ENCODE measurements around the gene SERPINI1.

The SERPINI1 gene

DNA sequence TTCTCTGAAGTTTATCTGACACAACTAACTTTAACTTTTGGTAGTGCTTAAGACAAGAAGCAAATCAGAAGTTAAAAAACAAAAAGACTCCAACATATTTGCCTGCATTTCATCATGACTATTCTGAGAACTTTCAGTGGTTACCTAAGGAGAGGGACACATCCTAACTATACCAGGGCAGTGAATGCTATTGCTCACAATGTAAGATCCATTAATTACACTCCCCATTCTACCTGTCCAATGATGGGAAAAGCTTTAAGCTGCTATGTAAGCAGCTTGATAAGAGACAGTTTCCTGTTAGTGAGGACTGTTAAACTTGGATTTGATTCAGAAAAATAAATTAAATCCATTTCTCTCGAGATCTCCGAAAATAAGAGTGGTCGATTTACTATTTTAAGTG is 37.5 kb downstream of the SERPINI1 start:
- Histone ChIP-seq H3K27ac (no peak overlapping the region), H3K4me3 (no peak overlapping the region), H3K9me3 (replicated peaks in 1 of 11) (peaks cover 0 to 6% (median 2%) of the 10 kb centered on the region in 11 experiments; a peak in 6 of 22 replicates), H3K36me3 (no peaks in the 10 kb centered on the region), H3K4me1 (peaks cover 0 to 15% (median 4%) of the 10 kb centered on the region in 10 experiments; a peak in 10 of 20 replicates), H3K4me2 (peak overlapping the region in 5 of 11 experiments; percentile 6 to 44 (median 22); a peak in 6 of 22 replicates), H3K27me3 (no peaks in the 10 kb centered on the region), H4K20me1 (no peaks in the 10 kb centered on the region), H3K9ac (no peak overlapping the region)
- no peak for TF ChIP-seq Cebpa-rat (IDR thresholded peaks at IDR 0.05)

DNA sequence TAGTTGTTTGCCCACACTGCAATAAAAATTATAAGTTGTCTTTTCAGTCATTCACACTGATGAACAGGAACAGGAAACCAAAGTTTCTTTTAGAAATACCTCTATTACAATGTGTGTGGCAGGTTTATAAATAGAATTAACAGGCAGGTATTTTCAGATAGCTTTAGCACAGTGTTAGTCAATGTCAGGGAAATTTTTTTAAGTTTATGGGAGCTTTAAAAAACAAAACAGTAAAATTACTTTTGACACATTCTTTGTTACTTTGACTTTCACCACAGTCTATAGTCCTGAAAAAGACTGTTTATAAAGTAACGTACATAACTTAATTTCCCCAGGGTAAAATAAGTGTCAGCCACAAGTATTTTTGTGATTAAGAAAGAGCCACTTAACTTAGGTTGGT is 38.1 kb downstream of the SERPINI1 start:
- H3K4me3 ChIP-seq = no peak overlapping the region
- H3K4me2 ChIP-seq = peak overlapping the region in 5 of 11 experiments; percentile 6 to 44 (median 22); a peak in 5 of 22 replicates

DNA sequence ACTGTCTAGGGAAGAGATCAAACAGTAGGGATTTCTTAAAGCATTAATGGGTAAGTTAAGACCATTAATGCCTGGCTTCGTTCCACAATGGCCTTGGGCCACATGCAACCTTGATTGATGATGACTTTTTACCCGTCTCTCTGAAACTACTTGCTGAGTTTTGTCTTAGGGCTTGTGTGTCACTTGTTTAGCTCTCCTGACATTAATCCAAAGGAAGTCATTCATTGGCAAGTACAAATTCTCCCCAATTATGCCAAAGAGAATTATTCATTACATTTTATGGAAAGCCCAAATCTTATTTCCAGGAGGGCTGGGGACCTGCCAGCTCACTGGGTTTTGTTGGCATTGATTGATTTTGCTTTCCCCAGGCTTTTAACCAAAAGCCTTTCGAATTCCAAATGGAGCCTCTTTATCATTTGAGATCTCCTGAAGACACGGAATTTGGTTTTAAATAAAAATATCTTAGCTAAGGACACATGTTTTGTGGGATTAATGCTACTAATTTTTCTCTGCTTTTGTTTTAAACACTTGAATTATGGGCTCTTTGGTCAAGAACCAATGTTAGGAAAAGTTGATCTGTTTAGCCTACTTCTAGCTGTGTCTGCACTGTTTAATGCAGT is 40.7 kb downstream of the SERPINI1 start:
- no peaks in the 10 kb centered on the region for H4K20me1 ChIP-seq
- H3K4me1 ChIP-seq = peaks cover 0 to 15% (median 4%) of the 10 kb centered on the region in 10 experiments; a peak in 10 of 20 replicates
- H3K9me3 ChIP-seq (replicated peaks in 1 of 11) = peaks cover 0 to 10% (median 5%) of the 10 kb centered on the region in 11 experiments; a peak in 6 of 22 replicates
- no peaks in the 10 kb centered on the region for H3K36me3 ChIP-seq
- TF ChIP-seq Cebpa-rat (IDR thresholded peaks at IDR 0.05) = no peak
- H3K27ac ChIP-seq = no peak overlapping the region
- no peak overlapping the region for H3K4me3 ChIP-seq
- no peaks in the 10 kb centered on the region for H3K27me3 ChIP-seq
- H3K4me2 ChIP-seq = no peak overlapping the region
- H3K9ac ChIP-seq = no peak overlapping the region

More for the DNA sequence above, 38.1 kb downstream of the SERPINI1 start:
- Histone ChIP-seq H3K27ac (no peak overlapping the region), H3K9me3 (replicated peaks in 1 of 11) (peaks cover 0 to 10% (median 5%) of the 10 kb centered on the region in 11 experiments; a peak in 6 of 22 replicates), H3K4me1 (peaks cover 0 to 15% (median 4%) of the 10 kb centered on the region in 10 experiments; a peak in 10 of 20 replicates), H3K27me3 (no peaks in the 10 kb centered on the region), H3K36me3 (no peaks in the 10 kb centered on the region), H4K20me1 (no peaks in the 10 kb centered on the region), H3K9ac (no peak overlapping the region)
- TF ChIP-seq Cebpa-rat (IDR thresholded peaks at IDR 0.05) = no peak

DNA sequence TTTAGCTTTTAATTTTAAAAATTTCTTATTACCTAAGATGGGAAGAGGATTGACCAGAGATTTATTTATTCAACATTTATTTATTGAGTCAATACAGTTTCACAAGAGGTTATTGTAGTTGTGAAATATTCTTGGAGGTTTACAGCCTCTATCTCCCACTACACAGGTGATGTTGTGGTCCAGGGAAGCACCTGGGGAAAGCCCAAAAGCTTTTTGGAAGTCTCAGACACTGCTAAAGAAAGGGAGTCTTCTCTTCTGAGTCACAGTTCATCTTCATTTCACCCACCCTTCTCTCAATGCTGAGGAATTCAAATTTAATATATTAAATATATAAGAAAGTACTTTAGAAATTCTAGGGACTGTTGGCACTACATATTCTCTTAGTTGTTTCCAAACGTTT is 41.8 kb downstream of the SERPINI1 start:
- Histone ChIP-seq H4K20me1 (no peaks in the 10 kb centered on the region), H3K9ac (no peak overlapping the region), H3K27ac (no peak overlapping the region), H3K4me3 (no peak overlapping the region), H3K27me3 (no peaks in the 10 kb centered on the region), H3K9me3 (replicated peaks in 1 of 11) (peaks cover 0 to 10% (median 5%) of the 10 kb centered on the region in 11 experiments; a peak in 6 of 22 replicates), H3K36me3 (no peaks in the 10 kb centered on the region), H3K4me1 (peaks cover 0 to 15% (median 4%) of the 10 kb centered on the region in 10 experiments; a peak in 10 of 20 replicates), H3K4me2 (no peak overlapping the region)
- no peak for TF ChIP-seq Cebpa-rat (IDR thresholded peaks at IDR 0.05)

DNA sequence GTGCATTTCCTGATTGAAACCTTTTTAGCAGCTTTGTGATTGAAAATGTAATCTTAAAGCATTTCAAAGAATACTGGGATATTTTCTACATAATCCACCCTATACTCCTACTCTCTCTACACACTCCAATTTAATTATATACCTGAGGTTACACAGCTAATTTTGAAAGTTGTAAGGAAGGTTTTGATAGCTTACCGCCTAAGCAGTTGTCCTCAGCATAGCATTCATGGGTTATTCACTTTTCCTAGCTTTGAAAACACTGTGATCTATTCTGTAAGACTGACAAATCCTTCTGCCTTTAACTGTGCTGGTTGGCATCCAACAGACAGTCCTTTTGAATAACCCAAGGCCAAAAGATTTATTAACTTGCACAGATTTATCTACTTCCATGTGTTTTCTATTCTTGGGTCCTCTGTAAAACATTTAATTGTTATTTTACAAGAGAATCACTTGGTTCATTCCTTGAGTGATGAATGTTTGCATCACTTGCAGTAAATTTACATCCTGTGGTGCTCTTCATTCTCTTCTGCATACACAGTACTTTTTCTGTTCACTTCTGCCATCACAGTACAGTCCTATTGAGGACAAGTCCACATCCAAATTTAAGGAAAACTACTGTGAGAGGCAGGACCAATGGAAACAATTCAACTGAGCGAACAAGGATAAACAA is 44.8 kb downstream of the SERPINI1 start:
- Histone ChIP-seq H3K4me1 (no peaks in the 10 kb centered on the region), H3K4me2 (no peak overlapping the region), H3K27me3 (no peaks in the 10 kb centered on the region), H3K4me3 (no peak overlapping the region), H4K20me1 (no peaks in the 10 kb centered on the region), H3K9ac (no peak overlapping the region), H3K9me3 (replicated peaks in 1 of 11) (peaks cover 0 to 10% (median 5%) of the 10 kb centered on the region in 11 experiments; a peak in 6 of 22 replicates), H3K36me3 (no peaks in the 10 kb centered on the region), H3K27ac (no peak overlapping the region)
- TF ChIP-seq Cebpa-rat (IDR thresholded peaks at IDR 0.05) = no peak

DNA sequence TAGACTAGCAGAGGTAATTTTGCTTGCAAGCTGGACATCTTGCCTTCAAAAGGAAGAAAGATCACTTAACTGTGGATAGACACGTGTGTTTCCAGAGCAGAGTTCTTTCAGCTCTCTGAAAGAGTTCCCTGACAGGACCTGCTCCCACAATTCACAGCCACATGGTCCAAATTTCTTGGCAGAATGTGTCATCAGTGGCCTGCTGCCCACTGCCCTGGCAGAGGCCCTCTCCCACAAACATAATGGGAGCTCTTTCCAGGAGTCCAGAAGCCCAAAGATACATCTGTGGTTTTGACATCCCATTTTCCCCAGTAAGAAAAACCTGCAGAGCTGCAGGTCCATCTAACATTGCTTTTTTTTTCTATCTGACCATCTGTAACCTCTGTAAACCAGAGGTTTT is 48.3 kb downstream of the SERPINI1 start:
- TF ChIP-seq Cebpa-rat (IDR thresholded peaks at IDR 0.05) = no peak
- Histone ChIP-seq H3K4me3 (no peak overlapping the region), H3K4me1 (no peaks in the 10 kb centered on the region), H3K27me3 (no peaks in the 10 kb centered on the region), H4K20me1 (no peaks in the 10 kb centered on the region), H3K9ac (no peak overlapping the region), H3K4me2 (no peak overlapping the region), H3K36me3 (no peaks in the 10 kb centered on the region), H3K9me3 (replicated peaks in 1 of 11) (no peaks in the 10 kb centered on the region), H3K27ac (no peak overlapping the region)

DNA sequence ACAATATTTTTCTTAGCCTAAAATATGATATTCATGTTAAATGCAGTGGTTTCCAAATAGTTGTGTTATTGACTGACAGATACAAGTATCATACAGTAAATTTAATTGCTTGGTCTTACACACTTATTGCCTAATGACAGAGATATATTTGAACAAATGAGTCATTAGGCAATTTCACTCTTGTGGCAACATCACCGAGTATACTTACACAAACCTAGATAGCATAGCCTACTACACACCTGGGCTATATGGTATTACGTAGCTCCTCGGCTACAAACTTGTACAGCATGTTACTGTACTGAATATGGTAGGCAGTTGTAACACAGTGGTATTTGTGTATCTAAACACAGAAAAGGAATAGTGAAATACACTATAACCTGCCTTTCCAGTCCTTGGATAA is 50.3 kb downstream of the SERPINI1 start:
- TF ChIP-seq Cebpa-rat (IDR thresholded peaks at IDR 0.05) = no peak
- Histone ChIP-seq H3K27ac (no peak overlapping the region), H3K36me3 (no peaks in the 10 kb centered on the region), H3K4me3 (no peak overlapping the region), H3K27me3 (no peaks in the 10 kb centered on the region), H3K9ac (no peak overlapping the region), H3K4me2 (no peak overlapping the region), H3K4me1 (no peaks in the 10 kb centered on the region), H4K20me1 (no peaks in the 10 kb centered on the region), H3K9me3 (replicated peaks in 1 of 11) (no peaks in the 10 kb centered on the region)

DNA sequence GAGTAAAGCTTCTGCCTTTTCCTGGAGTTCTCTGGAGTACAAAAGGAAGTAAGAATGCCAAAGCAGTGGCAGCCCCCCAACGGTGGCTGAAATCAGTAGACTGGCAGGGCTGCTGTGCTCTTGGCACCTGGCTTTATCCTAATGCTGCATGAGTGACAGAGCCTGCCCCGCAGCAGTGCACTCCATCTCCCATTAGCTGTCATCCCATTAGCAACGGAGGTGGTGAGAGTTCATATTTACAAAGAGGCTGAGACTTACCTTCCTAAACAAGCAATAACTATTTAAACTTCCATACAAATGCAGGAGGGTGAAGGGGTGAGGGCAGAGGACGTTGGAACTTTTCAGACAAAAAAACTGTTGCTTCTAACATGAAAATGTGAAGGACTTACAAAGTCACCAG is 51.9 kb downstream of the SERPINI1 start:
- Histone ChIP-seq H3K27ac (no peak overlapping the region), H3K27me3 (no peaks in the 10 kb centered on the region), H3K9me3 (replicated peaks in 1 of 11) (no peaks in the 10 kb centered on the region), H3K4me1 (no peaks in the 10 kb centered on the region), H3K36me3 (no peaks in the 10 kb centered on the region), H3K4me2 (no peak overlapping the region), H3K9ac (no peak overlapping the region), H4K20me1 (no peaks in the 10 kb centered on the region), H3K4me3 (no peak overlapping the region)
- no peak for TF ChIP-seq Cebpa-rat (IDR thresholded peaks at IDR 0.05)

DNA sequence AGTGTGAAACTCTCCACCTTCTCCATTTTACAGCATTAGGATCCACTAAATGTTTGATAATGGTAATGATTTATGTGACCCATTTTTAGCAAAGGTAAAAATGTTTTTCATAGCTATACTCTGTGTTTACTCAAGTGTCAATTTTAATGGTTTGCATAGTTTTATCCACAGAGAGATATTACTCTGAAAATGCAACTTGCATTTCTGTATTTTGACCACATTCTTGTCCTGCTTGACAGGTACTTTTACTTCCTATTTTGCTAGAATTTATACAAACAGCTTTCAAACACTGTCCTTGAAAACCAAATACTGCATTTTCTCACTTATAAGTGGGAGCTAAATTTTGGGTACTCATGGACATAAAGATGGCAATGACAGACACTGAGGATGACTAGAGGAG is 62.9 kb downstream of the SERPINI1 start:
- Histone ChIP-seq H3K4me2 (no peak overlapping the region), H4K20me1 (no peaks in the 10 kb centered on the region), H3K9ac (no peak overlapping the region), H3K36me3 (peaks cover 0 to 4% (median 0%) of the 10 kb centered on the region in 11 experiments; a peak in 1 of 22 replicates), H3K27ac (no peak overlapping the region), H3K9me3 (replicated peaks in 1 of 11) (no peaks in the 10 kb centered on the region), H3K4me3 (no peak overlapping the region), H3K27me3 (no peaks in the 10 kb centered on the region), H3K4me1 (no peaks in the 10 kb centered on the region)
- no peak for TF ChIP-seq Cebpa-rat (IDR thresholded peaks at IDR 0.05)

Measured in BLaER1 treated with 17β-estradiol and CSF1 and Interleukin-3, amounts not matched to agents 10 nM and 100 nM (cell line).